Progenitor cell of endocrine pancreas (in vitro differentiated cells): ENCODE measurements around the gene FAM50A. TPM values are rescaled to one million over a fixed set of nuclear protein-coding genes. Genes with fewer than 3 reads are reported as not detected.

Experiments used
- DNase-seq: peaks from one replicate; pipeline ENCODE4 v3.0.0; 2021; ENCODE audit warnings: low spot score; ENCODE audit not compliant: unreplicated experiment
- H3K27ac Mint-ChIP-seq: 2 replicates; pipeline ENCODE4 v1.8.0; 2021; ENCODE audit warnings: mild to moderate bottlenecking, moderate library complexity, mixed read lengths
- H3K27me3 Mint-ChIP-seq: 2 replicates; pipeline ENCODE4 v1.8.0; 2021; ENCODE audit warnings: mixed read lengths
- H3K36me3 Mint-ChIP-seq: 2 replicates; pipeline ENCODE4 v1.8.0; 2022; ENCODE audit warnings: mixed read lengths; ENCODE audit not compliant: insufficient read depth
- H3K4me1 Mint-ChIP-seq: 2 replicates; pipeline ENCODE4 v1.8.0; 2021; ENCODE audit warnings: low read depth, mixed read lengths
- H3K4me3 Mint-ChIP-seq: 2 replicates; pipeline ENCODE4 v1.8.0; 2021; ENCODE audit warnings: low read depth, mild to moderate bottlenecking, moderate library complexity, mixed read lengths
- H3K9me3 Mint-ChIP-seq: 2 replicates; pipeline ENCODE4 v1.8.0; 2021; ENCODE audit warnings: low read depth, mixed read lengths
- CTCF ChIP-seq: fragments of 200-600 bp; sonication (generic); IDR thresholded peaks from one replicate; pipeline ENCODE4 v1.5.0; 2021; ENCODE audit warnings: antibody characterized with exemption, mild to moderate bottlenecking; ENCODE audit not compliant: unreplicated experiment
- total RNA-seq: library from RNA; stranded (reverse); gene quantifications from 2 replicates; pipeline ENCODE4 v1.2.1, GENCODE V29; 2021

The FAM50A gene
- total RNA-seq, 1 donor from 2014 or later = 65.8 TPM

GRCh38 chrX:154411981-154412340, 32.0 kb upstream of the FAM50A start:
- Mint-ChIP-seq H3K4me1 (peaks cover 6% of the 10 kb centered on the region), H3K36me3 (peaks cover 8% of the 10 kb centered on the region), H3K4me3 (peak overlapping the region; percentile 69), H3K27ac (no peak overlapping the region), H3K27me3 (no peaks in the 10 kb centered on the region), H3K9me3 (no peaks in the 10 kb centered on the region)
- no peak for DNase-seq
- TF ChIP-seq CTCF = no peak

- Mint-ChIP-seq H3K36me3 (peaks cover 8% of the 10 kb centered on the region), H3K27me3 (no peaks in the 10 kb centered on the region), H3K4me3 (peak overlapping the region; percentile 69), H3K4me1 (peaks cover 6% of the 10 kb centered on the region), H3K9me3 (no peaks in the 10 kb centered on the region), H3K27ac (no peak overlapping the region)
- TF ChIP-seq CTCF = no peak
- no peak for DNase-seq
These were observed 31.5 kb upstream of the FAM50A start for GRCh38 chrX:154412468-154412867.

- no peak for DNase-seq
- no peaks in the 10 kb centered on the region for H3K9me3 Mint-ChIP-seq
- peaks cover 6% of the 10 kb centered on the region for H3K4me1 Mint-ChIP-seq
- H3K27ac Mint-ChIP-seq = no peak overlapping the region
- H3K4me3 Mint-ChIP-seq = no peak overlapping the region
- no peak for TF ChIP-seq CTCF
- peaks cover 8% of the 10 kb centered on the region for H3K36me3 Mint-ChIP-seq
- no peaks in the 10 kb centered on the region for H3K27me3 Mint-ChIP-seq
These were observed 30.8 kb upstream of the FAM50A start for GRCh38 chrX:154413142-154413541.

- TF ChIP-seq CTCF = no peak
- H3K27ac Mint-ChIP-seq = no peak overlapping the region
- no peaks in the 10 kb centered on the region for H3K9me3 Mint-ChIP-seq
- no peaks in the 10 kb centered on the region for H3K4me1 Mint-ChIP-seq
- peaks cover 5% of the 10 kb centered on the region for H3K36me3 Mint-ChIP-seq
- DNase-seq = no peak
- no peak overlapping the region for H3K4me3 Mint-ChIP-seq
- no peaks in the 10 kb centered on the region for H3K27me3 Mint-ChIP-seq
These were observed 26.8 kb upstream of the FAM50A start for GRCh38 chrX:154417157-154417556.

GRCh38 chrX:154419189-154419588, 24.8 kb upstream of the FAM50A start:
- no peak for DNase-seq
- Mint-ChIP-seq H3K27ac (no peak overlapping the region), H3K9me3 (no peaks in the 10 kb centered on the region), H3K27me3 (no peaks in the 10 kb centered on the region), H3K4me1 (no peaks in the 10 kb centered on the region), H3K4me3 (no peak overlapping the region), H3K36me3 (peaks cover 2% of the 10 kb centered on the region)
- TF ChIP-seq CTCF = no peak
